Stomach (tissue), 9 donors: ENCODE results near the gene SLC26A4. TPM values are rescaled to one million over a fixed set of nuclear protein-coding genes. Genes with fewer than 3 reads are reported as not detected.
A peak's percentile ranks its signal among the peaks of the same experiment; 100 is the strongest.

Experiments
- DNase-seq, 2 donors: peaks; one replicate each; pipeline versions ENCODE4 v3.0.0 to v3.0.0-alpha.2; 2013 to 2019
- H3K27ac ChIP-seq, 5 donors: fragments of 200-600 bp in 4 of 5; sonication (generic) in 4 of 5; one replicate each; pipeline ENCODE4 v1.5.1; 2013 to 2019; ENCODE audit warnings: mild to moderate bottlenecking in 1 of 5, moderate library complexity in 1 of 5
- H3K27me3 ChIP-seq, 3 donors: fragments of 200-600 bp; sonication (generic); one replicate each; pipeline ENCODE4 v1.5.1; 2017 to 2019; ENCODE audit warnings: mixed run types in 1 of 3
- H3K36me3 ChIP-seq, 4 donors: fragments of 200-600 bp; sonication (generic); 1 replicate in 3 of 4; 2 replicates in 1 of 4; pipeline ENCODE4 v1.5.1; 2016 to 2019
- H3K4me1 ChIP-seq, 4 donors: fragments of 200-600 bp; sonication (generic); one replicate each; pipeline ENCODE4 v1.5.1; 2016 to 2019
- H3K4me3 ChIP-seq, 4 donors: fragments of 200-600 bp; sonication (generic) in 3 of 4; one replicate each; pipeline ENCODE4 v1.5.1; 2016 to 2019; ENCODE audit warnings: mild to moderate bottlenecking in 1 of 4
- H3K9me3 ChIP-seq, 4 donors: fragments of 200-600 bp; sonication (generic); one replicate each; pipeline ENCODE4 v1.5.1; 2016 to 2019
- EP300 ChIP-seq: sonication (generic); formaldehyde crosslinking; IDR thresholded peaks from one replicate; pipeline ENCODE4 v1.6.1; 2017; ENCODE audit warnings: antibody characterized with exemption
- POLR2A ChIP-seq, 4 donors: fragments of 450-650 bp; IDR thresholded peaks; one replicate each; pipeline ENCODE4 v1.6.1; 2016; ENCODE audit warnings: antibody characterized with exemption in 4 of 4, control low read depth in 2 of 4, mild to moderate bottlenecking in 1 of 4, moderate library complexity in 1 of 4
- POLR2AphosphoS5 ChIP-seq, 3 donors: sonication (generic); formaldehyde crosslinking; IDR thresholded peaks; one replicate each; pipeline ENCODE4 v1.6.1; 2016; ENCODE audit warnings: antibody characterized with exemption in 3 of 3
- WGBS, 5 donors: extraction: QIAGEN DNeasy Blood & Tissue Kit in 3 of 5; methylation state at CpG; one replicate each; pipeline versions ENCODE4 v1.1.5 to v1.1.7; 2013 to 2018; 5-methylcytosine and 5-hydroxymethylcytosine counted together
- intact Hi-C: fragments of 100-400 bp; cut with DNase I; formaldehyde crosslinking; loops from one replicate; pipeline ENCODE4 v1.15.1; 2023; ENCODE audit warnings: low total_unique reads
- polyA plus RNA-seq, 3 donors: library from polyadenylated mRNA; stranded (reverse); fragments of 200-250 nt; gene quantifications; one replicate each; pipeline ENCODE4 v1.2.3, GENCODE V29; 2013
- total RNA-seq, 5 donors: library from RNA; depleted of rRNA; stranded (reverse); fragments of >200 nt; gene quantifications; one replicate each; pipeline versions ENCODE4 v1.1.0 to v1.2.3, GENCODE V29; 2014 to 2016
- TF ChIP-seq, protein P1 (sequence below), 7 experiments: fragments of 450-650 bp in 4 of 7; fragments of 200-600 bp in 3 of 7; sonication (generic) in 3 of 7; IDR thresholded peaks; one replicate each; pipeline ENCODE4 v1.5.1; 2016 to 2019; ENCODE audit warnings: antibody characterized with exemption in 7 of 7, control low read depth in 2 of 7, mild to moderate bottlenecking in 1 of 7
- donor health status: healthy with polysubstance abuse.
- donor health status: Bipolar disorder and iron deficiency.
- donor health status: healthy.

The SLC26A4 gene
- total and polyA plus RNA-seq, 8 donors = 0.06 to 4.2 (median 2.1) TPM; not detected in 3

DNA sequence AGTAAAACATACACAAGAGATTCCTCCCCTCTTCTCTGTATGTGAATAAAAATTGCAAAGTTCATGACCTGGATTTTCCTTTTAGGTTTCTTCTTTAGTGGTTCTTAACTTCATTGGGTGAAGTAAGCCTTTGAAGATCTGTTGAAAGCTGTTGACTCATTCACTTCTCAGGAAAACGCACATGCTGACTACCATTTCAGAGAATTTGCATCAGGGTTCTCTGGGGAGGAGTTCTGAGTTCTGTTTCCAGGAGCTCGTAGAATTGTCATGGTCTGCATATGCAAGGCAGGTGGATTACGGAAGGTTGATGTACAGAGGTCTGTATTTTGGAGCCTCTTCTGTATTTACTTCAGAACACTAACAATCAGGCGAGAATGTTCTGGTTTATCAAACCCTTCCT lies 962 bp upstream of the SLC26A4 start:
- Histone ChIP-seq H3K4me3 (no peak overlapping the region), H3K4me1 (peaks cover 19 to 23% (median 20%) of the 10 kb centered on the region in 4 donors), H3K9me3 (no peaks in the 10 kb centered on the region), H3K27me3 (peaks cover 0 to 53% (median 21%) of the 10 kb centered on the region in 3 donors), H3K36me3 (no peaks in the 10 kb centered on the region), H3K27ac (no peak overlapping the region)
- TF ChIP-seq, protein P1, sequence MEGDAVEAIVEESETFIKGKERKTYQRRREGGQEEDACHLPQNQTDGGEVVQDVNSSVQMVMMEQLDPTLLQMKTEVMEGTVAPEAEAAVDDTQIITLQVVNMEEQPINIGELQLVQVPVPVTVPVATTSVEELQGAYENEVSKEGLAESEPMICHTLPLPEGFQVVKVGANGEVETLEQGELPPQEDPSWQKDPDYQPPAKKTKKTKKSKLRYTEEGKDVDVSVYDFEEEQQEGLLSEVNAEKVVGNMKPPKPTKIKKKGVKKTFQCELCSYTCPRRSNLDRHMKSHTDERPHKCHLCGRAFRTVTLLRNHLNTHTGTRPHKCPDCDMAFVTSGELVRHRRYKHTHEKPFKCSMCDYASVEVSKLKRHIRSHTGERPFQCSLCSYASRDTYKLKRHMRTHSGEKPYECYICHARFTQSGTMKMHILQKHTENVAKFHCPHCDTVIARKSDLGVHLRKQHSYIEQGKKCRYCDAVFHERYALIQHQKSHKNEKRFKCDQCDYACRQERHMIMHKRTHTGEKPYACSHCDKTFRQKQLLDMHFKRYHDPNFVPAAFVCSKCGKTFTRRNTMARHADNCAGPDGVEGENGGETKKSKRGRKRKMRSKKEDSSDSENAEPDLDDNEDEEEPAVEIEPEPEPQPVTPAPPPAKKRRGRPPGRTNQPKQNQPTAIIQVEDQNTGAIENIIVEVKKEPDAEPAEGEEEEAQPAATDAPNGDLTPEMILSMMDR (IDR thresholded peaks at IDR 0.05) = no peak
- TF ChIP-seq POLR2AphosphoS5 (IDR thresholded peaks at IDR 0.05) (no peak), EP300 (no peak), POLR2A (IDR thresholded peaks at IDR 0.05) (no peak)
- intact Hi-C loops = no loop called here
- no peak for DNase-seq
- WGBS, 5 donors = 71 to 81% (median 74%) methylated on average over 4 of the region's 4 CpGs

DNA sequence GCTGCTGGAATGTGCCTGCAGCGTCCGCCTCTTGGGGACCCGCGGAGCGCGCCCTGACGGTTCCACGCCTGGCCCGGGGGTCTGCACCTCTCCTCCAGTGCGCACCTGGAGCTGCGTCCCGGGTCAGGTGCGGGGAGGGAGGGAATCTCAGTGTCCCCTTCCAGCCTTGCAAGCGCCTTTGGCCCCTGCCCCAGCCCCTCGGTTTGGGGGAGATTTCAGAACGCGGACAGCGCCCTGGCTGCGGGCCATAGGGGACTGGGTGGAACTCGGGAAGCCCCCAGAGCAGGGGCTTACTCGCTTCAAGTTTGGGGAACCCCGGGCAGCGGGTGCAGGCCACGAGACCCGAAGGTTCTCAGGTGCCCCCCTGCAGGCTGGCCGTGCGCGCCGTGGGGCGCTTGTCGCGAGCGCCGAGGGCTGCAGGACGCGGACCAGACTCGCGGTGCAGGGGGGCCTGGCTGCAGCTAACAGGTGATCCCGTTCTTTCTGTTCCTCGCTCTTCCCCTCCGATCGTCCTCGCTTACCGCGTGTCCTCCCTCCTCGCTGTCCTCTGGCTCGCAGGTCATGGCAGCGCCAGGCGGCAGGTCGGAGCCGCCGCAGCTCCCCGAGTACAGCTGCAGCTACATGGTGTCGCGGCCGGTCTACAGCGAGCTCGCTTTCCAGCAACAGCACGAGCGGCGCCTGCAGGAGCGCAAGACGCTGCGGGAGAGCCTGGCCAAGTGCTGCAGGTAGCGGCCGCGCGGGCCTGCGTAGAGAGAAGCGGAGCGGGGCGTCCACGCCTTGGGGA lies 645 bp downstream of the SLC26A4 start:
- Histone ChIP-seq H3K27ac (peak overlapping the region in 1 of 5 donors; percentile 26), H3K27me3 (peaks cover 0 to 58% (median 21%) of the 10 kb centered on the region in 3 donors), H3K36me3 (no peaks in the 10 kb centered on the region), H3K4me3 (peak overlapping the region; percentile 48 to 70 (median 54)), H3K9me3 (no peaks in the 10 kb centered on the region), H3K4me1 (peaks cover 19 to 23% (median 20%) of the 10 kb centered on the region in 4 donors)
- TF ChIP-seq POLR2A (IDR thresholded peaks at IDR 0.05) (no peak), EP300 (no peak), POLR2AphosphoS5 (IDR thresholded peaks at IDR 0.05) (no peak)
- TF ChIP-seq, protein P1 (IDR thresholded peaks at IDR 0.05) = peak in 2 of 7 experiments; percentile 13 to 17
- intact Hi-C loops = no loop called here
- 1 to 2% (median 1%) methylated on average over 54 to 73 of the region's 73 CpGs for WGBS, 5 donors
- DNase-seq = peak; percentile 71 to 84

DNA sequence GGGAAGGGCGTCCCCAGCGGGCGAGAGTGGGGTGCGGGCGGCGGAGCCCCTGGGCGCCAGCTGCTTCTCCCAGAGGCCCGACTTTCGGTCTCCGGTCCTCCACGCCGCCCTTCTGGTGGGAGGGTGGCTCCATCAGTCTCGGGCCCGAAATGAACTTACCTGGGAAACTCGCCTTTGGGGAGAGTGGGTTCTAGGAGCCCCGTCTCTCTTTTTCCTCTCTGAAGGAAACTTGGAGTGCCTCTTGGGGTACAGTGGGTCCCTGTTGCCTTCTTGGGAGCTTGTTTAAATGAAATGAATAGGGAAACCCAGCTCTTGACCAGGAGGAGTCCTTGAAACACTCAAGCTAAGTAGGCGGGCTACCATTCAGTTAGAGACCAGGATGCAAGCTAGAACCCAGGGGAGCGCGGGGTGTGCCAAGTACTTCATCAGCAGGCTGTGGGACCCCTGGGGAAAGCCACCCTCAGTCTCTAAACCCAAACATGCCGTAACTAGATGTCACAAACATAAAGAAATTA lies 1.3 kb downstream of the SLC26A4 start:
- intact Hi-C loops = no loop called here
- WGBS, 5 donors = 7 to 11% (median 11%) methylated on average over 19 to 20 of the region's 20 CpGs
- H3K4me1 ChIP-seq = peaks cover 19 to 23% (median 20%) of the 10 kb centered on the region in 4 donors
- no peak for DNase-seq
- H3K27me3 ChIP-seq = peaks cover 0 to 58% (median 21%) of the 10 kb centered on the region in 3 donors
- no peaks in the 10 kb centered on the region for H3K36me3 ChIP-seq
- peak overlapping the region; percentile 48 to 70 (median 54) for H3K4me3 ChIP-seq
- peak overlapping the region in 1 of 5 donors; percentile 26 for H3K27ac ChIP-seq
- no peaks in the 10 kb centered on the region for H3K9me3 ChIP-seq
- TF ChIP-seq, protein P1 (IDR thresholded peaks at IDR 0.05) = no peak
- TF ChIP-seq EP300 (no peak), POLR2A (IDR thresholded peaks at IDR 0.05) (no peak), POLR2AphosphoS5 (IDR thresholded peaks at IDR 0.05) (no peak)

DNA sequence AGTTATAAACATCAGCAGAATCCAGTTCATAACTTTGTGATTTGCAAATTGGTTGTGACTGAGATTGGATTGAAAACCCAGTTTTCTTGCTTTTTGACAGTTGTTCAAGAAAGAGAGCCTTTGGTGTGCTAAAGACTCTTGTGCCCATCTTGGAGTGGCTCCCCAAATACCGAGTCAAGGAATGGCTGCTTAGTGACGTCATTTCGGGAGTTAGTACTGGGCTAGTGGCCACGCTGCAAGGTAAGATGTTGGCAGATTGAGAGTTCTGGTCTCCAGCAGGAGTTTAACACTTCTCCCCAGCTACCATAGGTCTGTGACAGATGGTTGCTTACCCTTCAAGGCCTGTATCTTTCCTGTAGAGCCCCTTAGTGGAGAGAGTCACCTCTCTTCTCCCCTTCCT lies 2.6 kb downstream of the SLC26A4 start:
- Histone ChIP-seq H3K27ac (no peak overlapping the region), H3K36me3 (no peaks in the 10 kb centered on the region), H3K4me1 (peaks cover 19 to 23% (median 20%) of the 10 kb centered on the region in 4 donors), H3K4me3 (no peak overlapping the region), H3K27me3 (peaks cover 0 to 58% (median 21%) of the 10 kb centered on the region in 3 donors), H3K9me3 (no peaks in the 10 kb centered on the region)
- 69 to 83% (median 77%) methylated on average over 4 of the region's 4 CpGs; no CpG with 5 or more reads in 1 of the 5 donors for WGBS, 5 donors
- TF ChIP-seq POLR2AphosphoS5 (IDR thresholded peaks at IDR 0.05) (no peak), EP300 (no peak), POLR2A (IDR thresholded peaks at IDR 0.05) (no peak)
- TF ChIP-seq, protein P1 (IDR thresholded peaks at IDR 0.05) = no peak
- intact Hi-C loops = no loop called here
- DNase-seq = no peak
